ENCODE results near the gene VPS13D.

DNA sequence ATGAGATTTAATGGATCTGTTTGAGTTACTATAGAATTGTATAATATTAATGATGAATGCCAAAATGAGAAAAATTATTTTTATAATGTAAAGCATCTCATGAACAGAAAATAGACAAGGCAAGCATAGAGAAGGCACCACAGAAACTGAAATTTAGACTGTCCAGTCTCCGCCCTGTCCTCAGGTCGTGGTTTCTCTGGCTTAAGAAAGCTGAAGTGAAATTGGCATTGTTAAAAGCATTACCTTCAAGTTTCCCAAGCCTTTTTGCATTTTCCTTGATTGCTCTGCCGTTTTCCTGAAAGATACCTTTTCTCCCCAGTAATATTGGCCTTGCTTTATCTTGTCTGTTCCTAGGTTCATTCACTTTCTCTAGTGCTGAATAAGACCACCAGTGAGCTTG is 58.0 kb downstream of the VPS13D start:
- TF ChIP-seq, protein P1, sequence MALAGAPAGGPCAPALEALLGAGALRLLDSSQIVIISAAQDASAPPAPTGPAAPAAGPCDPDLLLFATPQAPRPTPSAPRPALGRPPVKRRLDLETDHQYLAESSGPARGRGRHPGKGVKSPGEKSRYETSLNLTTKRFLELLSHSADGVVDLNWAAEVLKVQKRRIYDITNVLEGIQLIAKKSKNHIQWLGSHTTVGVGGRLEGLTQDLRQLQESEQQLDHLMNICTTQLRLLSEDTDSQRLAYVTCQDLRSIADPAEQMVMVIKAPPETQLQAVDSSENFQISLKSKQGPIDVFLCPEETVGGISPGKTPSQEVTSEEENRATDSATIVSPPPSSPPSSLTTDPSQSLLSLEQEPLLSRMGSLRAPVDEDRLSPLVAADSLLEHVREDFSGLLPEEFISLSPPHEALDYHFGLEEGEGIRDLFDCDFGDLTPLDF (CRISPR knock-in tag; IDR thresholded peaks at IDR 0.05) = no peak
- TF ChIP-seq ZNF138 (CRISPR knock-in tag; conservative IDR thresholded peaks at IDR 0.05) (no peak), ZNF416 (CRISPR knock-in tag; IDR thresholded peaks at IDR 0.05) (no peak), NFE2L1 (CRISPR knock-in tag; IDR thresholded peaks at IDR 0.05) (no peak), ZNF317 (CRISPR knock-in tag; IDR thresholded peaks at IDR 0.05; ENCODE audit: borderline replicate concordance, low read depth) (no peak), CREB1 (CRISPR knock-in tag; IDR thresholded peaks at IDR 0.05) (no peak), CBFB (CRISPR knock-in tag; IDR thresholded peaks at IDR 0.05; ENCODE audit: low read depth) (no peak), FOXJ3 (CRISPR knock-in tag; IDR thresholded peaks at IDR 0.05; ENCODE audit: borderline replicate concordance) (no peak)
- TF ChIP-seq, protein P2, sequence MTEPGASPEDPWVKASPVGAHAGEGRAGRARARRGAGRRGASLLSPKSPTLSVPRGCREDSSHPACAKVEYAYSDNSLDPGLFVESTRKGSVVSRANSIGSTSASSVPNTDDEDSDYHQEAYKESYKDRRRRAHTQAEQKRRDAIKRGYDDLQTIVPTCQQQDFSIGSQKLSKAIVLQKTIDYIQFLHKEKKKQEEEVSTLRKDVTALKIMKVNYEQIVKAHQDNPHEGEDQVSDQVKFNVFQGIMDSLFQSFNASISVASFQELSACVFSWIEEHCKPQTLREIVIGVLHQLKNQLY (CRISPR knock-in tag; IDR thresholded peaks at IDR 0.05) = no peak
- TF ChIP-seq, protein P3, sequence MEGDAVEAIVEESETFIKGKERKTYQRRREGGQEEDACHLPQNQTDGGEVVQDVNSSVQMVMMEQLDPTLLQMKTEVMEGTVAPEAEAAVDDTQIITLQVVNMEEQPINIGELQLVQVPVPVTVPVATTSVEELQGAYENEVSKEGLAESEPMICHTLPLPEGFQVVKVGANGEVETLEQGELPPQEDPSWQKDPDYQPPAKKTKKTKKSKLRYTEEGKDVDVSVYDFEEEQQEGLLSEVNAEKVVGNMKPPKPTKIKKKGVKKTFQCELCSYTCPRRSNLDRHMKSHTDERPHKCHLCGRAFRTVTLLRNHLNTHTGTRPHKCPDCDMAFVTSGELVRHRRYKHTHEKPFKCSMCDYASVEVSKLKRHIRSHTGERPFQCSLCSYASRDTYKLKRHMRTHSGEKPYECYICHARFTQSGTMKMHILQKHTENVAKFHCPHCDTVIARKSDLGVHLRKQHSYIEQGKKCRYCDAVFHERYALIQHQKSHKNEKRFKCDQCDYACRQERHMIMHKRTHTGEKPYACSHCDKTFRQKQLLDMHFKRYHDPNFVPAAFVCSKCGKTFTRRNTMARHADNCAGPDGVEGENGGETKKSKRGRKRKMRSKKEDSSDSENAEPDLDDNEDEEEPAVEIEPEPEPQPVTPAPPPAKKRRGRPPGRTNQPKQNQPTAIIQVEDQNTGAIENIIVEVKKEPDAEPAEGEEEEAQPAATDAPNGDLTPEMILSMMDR (IDR thresholded peaks at IDR 0.05) = no peak
- TF ChIP-seq, protein P4, sequence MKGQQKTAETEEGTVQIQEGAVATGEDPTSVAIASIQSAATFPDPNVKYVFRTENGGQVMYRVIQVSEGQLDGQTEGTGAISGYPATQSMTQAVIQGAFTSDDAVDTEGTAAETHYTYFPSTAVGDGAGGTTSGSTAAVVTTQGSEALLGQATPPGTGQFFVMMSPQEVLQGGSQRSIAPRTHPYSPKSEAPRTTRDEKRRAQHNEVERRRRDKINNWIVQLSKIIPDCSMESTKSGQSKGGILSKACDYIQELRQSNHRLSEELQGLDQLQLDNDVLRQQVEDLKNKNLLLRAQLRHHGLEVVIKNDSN (CRISPR knock-in tag; IDR thresholded peaks at IDR 0.05) = no peak
- TF ChIP-seq, protein P5, sequence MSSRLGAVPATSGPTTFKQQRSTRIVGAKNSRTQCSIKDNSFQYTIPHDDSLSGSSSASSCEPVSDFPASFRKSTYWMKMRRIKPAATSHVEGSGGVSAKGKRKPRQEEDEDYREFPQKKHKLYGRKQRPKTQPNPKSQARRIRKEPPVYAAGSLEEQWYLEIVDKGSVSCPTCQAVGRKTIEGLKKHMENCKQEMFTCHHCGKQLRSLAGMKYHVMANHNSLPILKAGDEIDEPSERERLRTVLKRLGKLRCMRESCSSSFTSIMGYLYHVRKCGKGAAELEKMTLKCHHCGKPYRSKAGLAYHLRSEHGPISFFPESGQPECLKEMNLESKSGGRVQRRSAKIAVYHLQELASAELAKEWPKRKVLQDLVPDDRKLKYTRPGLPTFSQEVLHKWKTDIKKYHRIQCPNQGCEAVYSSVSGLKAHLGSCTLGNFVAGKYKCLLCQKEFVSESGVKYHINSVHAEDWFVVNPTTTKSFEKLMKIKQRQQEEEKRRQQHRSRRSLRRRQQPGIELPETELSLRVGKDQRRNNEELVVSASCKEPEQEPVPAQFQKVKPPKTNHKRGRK (CRISPR knock-in tag; IDR thresholded peaks at IDR 0.05; ENCODE audit: borderline replicate concordance) = no peak
- TF ChIP-seq, protein P6, sequence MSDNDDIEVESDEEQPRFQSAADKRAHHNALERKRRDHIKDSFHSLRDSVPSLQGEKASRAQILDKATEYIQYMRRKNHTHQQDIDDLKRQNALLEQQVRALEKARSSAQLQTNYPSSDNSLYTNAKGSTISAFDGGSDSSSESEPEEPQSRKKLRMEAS (CRISPR knock-in tag; IDR thresholded peaks at IDR 0.05) = no peak

All from WTC11 (cell line).